HepG2 (cell line): ENCODE measurements around the gene NLRP5.

Experiments
- ATF1 ChIP-seq: IDR thresholded peaks from 2 replicates; pipeline ENCODE4 v1.6.1; 2016; ENCODE audit warnings: mild to moderate bottlenecking, control low read depth
- CTCF ChIP-seq: sonication (generic); formaldehyde crosslinking; IDR thresholded peaks from 2 replicates; pipeline ENCODE4 v1.5.0; 2020; ENCODE audit warnings: mild to moderate bottlenecking, missing genetic modification reagents, moderate library complexity
- JARID2 ChIP-seq: sonication (generic); formaldehyde crosslinking; IDR thresholded peaks from 2 replicates; pipeline ENCODE4 v1.8.1; 2023; ENCODE audit warnings: missing genetic modification reagents, inconsistent platforms; ENCODE audit not compliant: insufficient replicate concordance
- SNAI1 ChIP-seq: sonication (generic); formaldehyde crosslinking; IDR thresholded peaks from 2 replicates; pipeline ENCODE4 v1.5.0; 2020; ENCODE audit warnings: mild to moderate bottlenecking, missing genetic modification reagents, borderline replicate concordance
- YY1 ChIP-seq: IDR thresholded peaks from 2 replicates; pipeline ENCODE4 v1.6.1; 2011; ENCODE audit warnings: low read length, low read depth, moderate library complexity, mild to moderate bottlenecking; ENCODE audit not compliant: insufficient read depth, insufficient replicate concordance
- ZFP36L2 ChIP-seq: sonication (generic); formaldehyde crosslinking; IDR thresholded peaks from 2 replicates; pipeline ENCODE4 v1.4.0; 2020; ENCODE audit warnings: missing genetic modification reagents

GRCh38 chr19:56105090-56105701 is 118.6 kb downstream of the NLRP5 start:
- TF ChIP-seq CTCF (CRISPR knock-in tag) = peak; percentile 82
- TF ChIP-seq SNAI1 = no peak
- no peak for TF ChIP-seq ZFP36L2
- peak; percentile 35 for TF ChIP-seq YY1
- no peak for TF ChIP-seq ATF1
- TF ChIP-seq JARID2 (CRISPR knock-in tag) = no peak
